Activated CD4-positive, CD25-positive, alpha-beta regulatory T cell treated with anti-CD3 and anti-CD28 coated beads, Interleukin-2, amount 50 U/mL, for 24 hours (primary cell): ENCODE measurements around the gene BICRAL.
"Not testable (repeated sequence)": the region's sequence is repeated elsewhere in the genome, so short reads cannot be mapped to it uniquely, and the experiment has no call there.

Experiments used
- ATAC-seq, 2 donors: fragments of 150-1000 bp; cut with Tn5 transposase; one replicate each; pipeline ENCODE4 v1.10.0; 2021; ENCODE audit warnings: mild to moderate bottlenecking in 1 of 2, moderate library complexity in 1 of 2

Gene BICRAL

GRCh38 chr6:42846505-42846904 lies 64.7 kb downstream of the BICRAL start:
- ATAC-seq = no peak

- no peak for ATAC-seq
Measured at GRCh38 chr6:42848700-42849099, 66.8 kb downstream of the BICRAL start.

- no peak for ATAC-seq
Measured at GRCh38 chr6:42851599-42851998, 69.7 kb downstream of the BICRAL start.

- ATAC-seq = no peak
Measured at GRCh38 chr6:42860036-42860435, 78.2 kb downstream of the BICRAL start.

- no peak for ATAC-seq
Measured at GRCh38 chr6:42860481-42860880, 78.6 kb downstream of the BICRAL start.

GRCh38 chr6:42864602-42865001 lies 82.8 kb downstream of the BICRAL start:
- no peak for ATAC-seq

- ATAC-seq = no peak
Measured at GRCh38 chr6:42870145-42870936, 88.5 kb downstream of the BICRAL start.

- ATAC-seq = no peak
Measured at GRCh38 chr6:42871711-42872110, 89.9 kb downstream of the BICRAL start.

- no peak for ATAC-seq
Measured at GRCh38 chr6:42873313-42873712, 91.5 kb downstream of the BICRAL start.

- ATAC-seq = no peak
Measured at GRCh38 chr6:42877695-42878094, 95.8 kb downstream of the BICRAL start.

- peak; percentile 94 for ATAC-seq
Measured at GRCh38 chr6:42879372-42880239, 97.8 kb downstream of the BICRAL start, which contains the start of gene RPL7L1. Gene RPL7L1 (plus strand): TSS chr6:42879616. CDS start chr6:42879911, 295 bp downstream.

GRCh38 chr6:42880240-42880817 lies 98.5 kb downstream of the BICRAL start:
- not testable (repeated sequence) for ATAC-seq

GRCh38 chr6:42880871-42881270 lies 99.0 kb downstream of the BICRAL start:
- not testable (repeated sequence) for ATAC-seq

GRCh38 chr6:42885702-42886101 lies 103.8 kb downstream of the BICRAL start:
- no peak for ATAC-seq

- ATAC-seq = not testable (repeated sequence)
Measured at GRCh38 chr6:42888201-42888600, 106.3 kb downstream of the BICRAL start.

- peak; percentile 18 to 32 for ATAC-seq
Measured at GRCh38 chr6:42889815-42890214, 108.0 kb downstream of the BICRAL start.

- peak; percentile 94 for ATAC-seq
Measured at GRCh38 chr6:42890311-42891198, 108.7 kb downstream of the BICRAL start.

GRCh38 chr6:42891199-42891722 lies 109.4 kb downstream of the BICRAL start:
- ATAC-seq = no peak

GRCh38 chr6:42894041-42894828 lies 112.4 kb downstream of the BICRAL start:
- not testable (repeated sequence) for ATAC-seq

- no peak for ATAC-seq
Measured at GRCh38 chr6:42896178-42896719, 114.4 kb downstream of the BICRAL start.

GRCh38 chr6:42898891-42899361 lies 117.1 kb downstream of the BICRAL start:
- ATAC-seq = no peak
